HFFc6 (cell line): Measurements from ENCODE around the gene DDX10. TPM values are rescaled to one million over a fixed set of nuclear protein-coding genes. Genes with fewer than 3 reads are reported as not detected.

Source experiments
- DNase-seq: peaks from one replicate; pipeline ENCODE4 v3.0.0-alpha.2; 2018
- H3K27ac Mint-ChIP-seq: 2 replicates; pipeline ENCODE4 v1.8.0; 2020; ENCODE audit warnings: mild to moderate bottlenecking, mixed read lengths
- H3K27me3 Mint-ChIP-seq: 2 replicates; pipeline ENCODE4 v1.8.0; 2021; ENCODE audit warnings: mild to moderate bottlenecking, moderate library complexity, mixed read lengths; ENCODE audit not compliant: insufficient read depth
- H3K36me3 Mint-ChIP-seq: 2 replicates; pipeline ENCODE4 v1.8.0; 2021; ENCODE audit warnings: low read depth, mixed read lengths
- H3K4me1 Mint-ChIP-seq: 2 replicates; pipeline ENCODE4 v1.8.0; 2020; ENCODE audit warnings: low read depth, mixed read lengths
- H3K4me3 Mint-ChIP-seq: 2 replicates; pipeline ENCODE4 v1.8.0; 2020; ENCODE audit warnings: mild to moderate bottlenecking, moderate library complexity, mixed read lengths
- H3K9me3 Mint-ChIP-seq: 2 replicates; pipeline ENCODE4 v1.8.0; 2020; ENCODE audit warnings: mild to moderate bottlenecking, mixed read lengths
- CTCF ChIP-seq: fragments of 200-600 bp; sonication (generic); IDR thresholded peaks from 2 replicates; pipeline ENCODE4 v1.5.0; 2021; ENCODE audit warnings: antibody characterized with exemption, mild to moderate bottlenecking
- total RNA-seq, 6 experiments: library from RNA; stranded (reverse); fragmentation: NEBNext Ultra II Directional; extraction: Animal tissue kit (Norgen Biotek cat#: 25700); gene quantifications; 2 replicates in 1 of 6; 3 replicates in 5 of 6; pipeline ENCODE4 v1.2.3, GENCODE V29; 2021

The DDX10 gene
- total RNA-seq, 6 experiments from 2014 or later, result 24.5 to 45.5 (median 33.5) TPM

GRCh38 chr11:108902027-108902469 is 237.2 kb downstream of the DDX10 start:
- peaks cover 40% of the 10 kb centered on the region for H3K36me3 Mint-ChIP-seq
- H3K27me3 Mint-ChIP-seq, result no peaks in the 10 kb centered on the region; the same call in 1 of the 2 replicates
- no peak for DNase-seq
- H3K9me3 Mint-ChIP-seq, result peaks cover 1% of the 10 kb centered on the region; the same call in 1 of the 2 replicates
- no peak for TF ChIP-seq CTCF
- H3K27ac Mint-ChIP-seq, result no peak overlapping the region
- H3K4me1 Mint-ChIP-seq, result peaks cover 49% of the 10 kb centered on the region
- no peak overlapping the region for H3K4me3 Mint-ChIP-seq

GRCh38 chr11:108904480-108904879 is 239.6 kb downstream of the DDX10 start:
- no peaks in the 10 kb centered on the region; the same call in 1 of the 2 replicates for H3K27me3 Mint-ChIP-seq
- H3K4me1 Mint-ChIP-seq, result peaks cover 52% of the 10 kb centered on the region
- TF ChIP-seq CTCF, result no peak

GRCh38 chr11:108906329-108906728 is 241.5 kb downstream of the DDX10 start:
- DNase-seq, result peak; percentile 80
- peak overlapping the region; percentile 87 for H3K27ac Mint-ChIP-seq
- H3K9me3 Mint-ChIP-seq, result no peaks in the 10 kb centered on the region
- H3K4me1 Mint-ChIP-seq, result peaks cover 67% of the 10 kb centered on the region
- peaks cover 10% of the 10 kb centered on the region for H3K36me3 Mint-ChIP-seq
- TF ChIP-seq CTCF, result no peak
- peak overlapping the region; percentile 71; the same call in 1 of the 2 replicates for H3K4me3 Mint-ChIP-seq
- H3K27me3 Mint-ChIP-seq, result no peaks in the 10 kb centered on the region; the same call in 1 of the 2 replicates

More at GRCh38 chr11:108904480-108904879, 239.6 kb downstream of the DDX10 start:
- DNase-seq, result no peak
- Mint-ChIP-seq H3K4me3 (no peak overlapping the region), H3K36me3 (peaks cover 19% of the 10 kb centered on the region), H3K27ac (no peak overlapping the region), H3K9me3 (no peaks in the 10 kb centered on the region)

GRCh38 chr11:108906826-108907225 is 242.0 kb downstream of the DDX10 start:
- Mint-ChIP-seq H3K27me3 (no peaks in the 10 kb centered on the region; the same call in 1 of the 2 replicates), H3K4me1 (peaks cover 68% of the 10 kb centered on the region), H3K4me3 (peak overlapping the region; percentile 71), H3K27ac (peak overlapping the region; percentile 87), H3K36me3 (peaks cover 10% of the 10 kb centered on the region), H3K9me3 (no peaks in the 10 kb centered on the region)
- peak; percentile 46 for DNase-seq
- no peak for TF ChIP-seq CTCF

DNA sequence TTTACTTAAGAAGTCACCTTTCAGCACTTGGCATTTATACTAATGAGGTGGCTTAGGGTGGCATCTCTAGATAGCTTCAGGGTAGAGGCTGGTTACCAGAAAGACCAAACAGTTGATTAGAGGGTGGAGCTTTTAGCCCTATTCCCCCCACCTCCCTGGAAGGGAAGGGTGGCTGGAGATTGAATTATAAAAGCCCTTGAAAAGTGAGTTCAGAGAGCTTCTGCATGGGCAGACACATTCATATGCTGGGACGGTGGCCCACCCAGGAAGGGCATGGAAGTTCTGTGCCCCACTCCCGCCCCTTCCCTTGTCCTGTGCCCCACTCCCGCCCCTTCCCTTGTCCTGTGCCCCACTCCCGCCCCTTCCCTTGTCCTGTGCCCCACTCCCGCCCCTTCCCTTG is 244.2 kb downstream of the DDX10 start:
- DNase-seq, result no peak
- Mint-ChIP-seq H3K36me3 (peaks cover 5% of the 10 kb centered on the region), H3K4me3 (no peak overlapping the region), H3K27ac (no peak overlapping the region), H3K4me1 (peaks cover 75% of the 10 kb centered on the region), H3K27me3 (no peaks in the 10 kb centered on the region; the same call in 1 of the 2 replicates), H3K9me3 (no peaks in the 10 kb centered on the region)
- no peak for TF ChIP-seq CTCF
